WTC11 (cell line): ENCODE results near the gene ZNF622. TPM values are rescaled to one million over a fixed set of nuclear protein-coding genes. Genes with fewer than 3 reads are reported as not detected.

Experiments
- ATAC-seq: fragments of 200-7000 bp; cut with Tn5 transposase; 2 replicates; pipeline ENCODE4 v1.10.0; 2021; ENCODE audit warnings: mild to moderate bottlenecking, moderate library complexity
- CTCF ChIA-PET: fragments of 300-600 bp; sonication (Branson Sonifier 250); formaldehyde crosslinking; loops from one replicate; lab custom pipeline; 2021; ENCODE audit warnings: antibody characterized with exemption; lab: Charles Lee
- POLR2A ChIA-PET: fragments of 350-600 bp; sonication (Branson Sonifier 250); formaldehyde crosslinking; loops from one replicate; lab custom pipeline; 2021; ENCODE audit warnings: antibody characterized with exemption; lab: Charles Lee
- DNase-seq: peaks from one replicate; pipeline ENCODE4 v3.0.0; 2021; ENCODE audit warnings: low spot score
- H3K27ac Mint-ChIP-seq: 2 replicates; pipeline ENCODE4 v1.8.0; 2021; ENCODE audit warnings: mixed read lengths
- H3K27me3 Mint-ChIP-seq: 2 replicates; pipeline ENCODE4 v1.8.0; 2021; ENCODE audit warnings: low read depth, mild to moderate bottlenecking, moderate library complexity, mixed read lengths
- H3K36me3 Mint-ChIP-seq: 2 replicates; pipeline ENCODE4 v1.8.0; 2021; ENCODE audit warnings: mixed read lengths
- H3K4me1 Mint-ChIP-seq: 2 replicates; pipeline ENCODE4 v1.8.0; 2022; ENCODE audit warnings: mixed read lengths
- H3K4me3 Mint-ChIP-seq: 2 replicates; pipeline ENCODE4 v1.8.0; 2021; ENCODE audit warnings: mild to moderate bottlenecking, moderate library complexity, mixed read lengths
- H3K9me3 Mint-ChIP-seq: 2 replicates; pipeline ENCODE4 v1.8.0; 2021; ENCODE audit warnings: mixed read lengths
- MXD4 ChIP-seq: fragments of 250-450 bp; sonication (Bioruptor Pico); IDR thresholded peaks from 2 replicates; pipeline ENCODE4 v1.8.0; 2021; ENCODE audit warnings: mild to moderate bottlenecking, moderate library complexity, borderline replicate concordance
- NFE2L1 ChIP-seq: sonication (generic); formaldehyde crosslinking; IDR thresholded peaks from 2 replicates; pipeline ENCODE4 v1.8.1; 2023; ENCODE audit warnings: missing genetic modification reagents
- total RNA-seq: library from RNA; stranded (reverse); gene quantifications from 3 replicates; pipeline ENCODE4 v1.2.3, GENCODE V29; 2021
- TF ChIP-seq, protein P1 (sequence below): fragments of 250-450 bp; sonication (Bioruptor Pico); IDR thresholded peaks from 2 replicates; pipeline ENCODE4 v2.1.2; 2022; ENCODE audit warnings: mild to moderate bottlenecking, moderate library complexity
- TF ChIP-seq, protein P2 (sequence below): fragments of 250-450 bp; sonication (Bioruptor Pico); conservative IDR thresholded peaks from 2 replicates; pipeline ENCODE4 v1.9.0; 2021; ENCODE audit warnings: mild to moderate bottlenecking
- TF ChIP-seq, protein P3 (sequence below): sonication (generic); formaldehyde crosslinking; IDR thresholded peaks from 2 replicates; pipeline ENCODE4 v1.8.1; 2023; ENCODE audit warnings: mild to moderate bottlenecking, missing genetic modification reagents, borderline replicate concordance
- TF ChIP-seq, protein P4 (sequence below): sonication (generic); formaldehyde crosslinking; IDR thresholded peaks from 2 replicates; pipeline ENCODE4 v1.8.1; 2022; ENCODE audit warnings: low read depth, missing genetic modification reagents, borderline replicate concordance
- TF ChIP-seq, protein P5 (sequence below): sonication (generic); formaldehyde crosslinking; IDR thresholded peaks from 2 replicates; pipeline ENCODE4 v1.8.0; 2023; ENCODE audit warnings: missing genetic modification reagents, mild to moderate bottlenecking, borderline replicate concordance
- TF ChIP-seq, protein P6 (sequence below): fragments of 200-600 bp; IDR thresholded peaks from 2 replicates; pipeline ENCODE4 v1.8.0; 2022; ENCODE audit warnings: antibody characterized with exemption

The ZNF622 gene
- total RNA-seq, 1 experiment from 2014 or later = 37.9 TPM

DNA sequence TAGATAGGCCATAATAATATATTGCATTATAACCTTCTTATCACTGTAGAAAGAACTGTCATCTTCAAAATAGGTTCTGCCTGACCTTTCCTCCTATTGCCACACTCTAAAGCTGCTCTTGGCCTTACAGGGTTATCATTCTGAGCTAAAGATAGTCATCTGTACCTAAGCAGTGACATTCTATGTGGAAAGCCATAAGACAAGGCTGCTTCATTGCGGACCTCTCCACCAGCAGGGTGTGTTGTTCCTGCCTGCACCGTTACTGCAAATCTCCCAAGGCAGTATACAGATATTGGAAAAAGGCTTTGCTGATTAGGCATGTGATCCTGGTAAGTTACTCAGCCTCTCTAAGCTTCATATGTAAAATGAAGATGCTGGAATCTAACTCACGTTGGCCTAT is 8.1 kb downstream of the ZNF622 start:
- ATAC-seq (no peak), DNase-seq (no peak)
- POLR2A ChIA-PET = no interaction called here
- Mint-ChIP-seq H3K27me3 (no peaks in the 10 kb centered on the region), H3K36me3 (peaks cover 53% of the 10 kb centered on the region), H3K27ac (no peak overlapping the region), H3K4me1 (peaks cover 8% of the 10 kb centered on the region), H3K4me3 (no peak overlapping the region), H3K9me3 (no peaks in the 10 kb centered on the region)
- CTCF ChIA-PET = interaction anchor here (7.9 kb wide), 1 partner anchor 297 kb away, joined by 82 read pairs; no protein-coding TSS in a partner anchor
- TF ChIP-seq NFE2L1 (CRISPR knock-in tag) = no peak
- TF ChIP-seq, protein P1, sequence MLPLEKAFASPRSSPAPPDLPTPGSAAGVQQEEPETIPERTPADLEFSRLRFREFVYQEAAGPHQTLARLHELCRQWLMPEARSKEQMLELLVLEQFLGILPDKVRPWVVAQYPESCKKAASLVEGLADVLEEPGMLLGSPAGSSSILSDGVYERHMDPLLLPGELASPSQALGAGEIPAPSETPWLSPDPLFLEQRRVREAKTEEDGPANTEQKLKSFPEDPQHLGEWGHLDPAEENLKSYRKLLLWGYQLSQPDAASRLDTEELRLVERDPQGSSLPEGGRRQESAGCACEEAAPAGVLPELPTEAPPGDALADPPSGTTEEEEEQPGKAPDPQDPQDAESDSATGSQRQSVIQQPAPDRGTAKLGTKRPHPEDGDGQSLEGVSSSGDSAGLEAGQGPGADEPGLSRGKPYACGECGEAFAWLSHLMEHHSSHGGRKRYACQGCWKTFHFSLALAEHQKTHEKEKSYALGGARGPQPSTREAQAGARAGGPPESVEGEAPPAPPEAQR (CRISPR knock-in tag) = no peak
- TF ChIP-seq, protein P2, sequence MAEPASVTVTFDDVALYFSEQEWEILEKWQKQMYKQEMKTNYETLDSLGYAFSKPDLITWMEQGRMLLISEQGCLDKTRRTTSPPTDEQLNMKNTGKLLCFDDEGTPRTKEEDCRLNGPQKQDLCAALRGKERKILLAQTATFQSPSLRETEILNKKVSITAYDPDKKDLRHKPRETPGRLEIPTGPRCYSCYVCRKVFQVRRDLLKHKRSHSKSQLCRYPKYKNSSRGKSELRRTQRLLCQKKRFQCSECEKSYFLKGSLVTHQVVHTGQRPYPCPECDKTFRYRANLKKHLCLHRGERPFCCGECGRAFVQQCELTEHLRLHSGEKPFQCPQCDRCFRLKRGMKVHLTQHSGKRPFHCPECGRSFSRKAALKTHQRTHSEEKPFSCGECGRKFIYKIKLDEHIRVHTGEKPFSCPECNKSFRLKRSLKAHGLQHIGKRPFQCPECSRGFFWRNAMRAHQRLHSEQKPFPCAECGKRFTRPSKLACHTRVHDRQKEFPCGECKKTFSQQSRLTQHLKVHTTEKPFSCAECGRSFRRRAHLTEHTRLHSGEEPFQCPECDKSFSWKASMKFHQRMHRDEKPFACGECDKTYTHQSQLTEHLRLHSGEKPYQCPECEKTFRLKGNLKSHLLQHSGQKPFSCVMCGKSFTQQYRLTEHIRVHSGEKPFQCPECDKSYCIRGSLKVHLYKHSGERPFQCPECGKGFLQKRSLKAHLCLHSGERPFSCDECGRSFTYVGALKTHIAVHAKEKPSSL (CRISPR knock-in tag) = no peak
- TF ChIP-seq, protein P3, sequence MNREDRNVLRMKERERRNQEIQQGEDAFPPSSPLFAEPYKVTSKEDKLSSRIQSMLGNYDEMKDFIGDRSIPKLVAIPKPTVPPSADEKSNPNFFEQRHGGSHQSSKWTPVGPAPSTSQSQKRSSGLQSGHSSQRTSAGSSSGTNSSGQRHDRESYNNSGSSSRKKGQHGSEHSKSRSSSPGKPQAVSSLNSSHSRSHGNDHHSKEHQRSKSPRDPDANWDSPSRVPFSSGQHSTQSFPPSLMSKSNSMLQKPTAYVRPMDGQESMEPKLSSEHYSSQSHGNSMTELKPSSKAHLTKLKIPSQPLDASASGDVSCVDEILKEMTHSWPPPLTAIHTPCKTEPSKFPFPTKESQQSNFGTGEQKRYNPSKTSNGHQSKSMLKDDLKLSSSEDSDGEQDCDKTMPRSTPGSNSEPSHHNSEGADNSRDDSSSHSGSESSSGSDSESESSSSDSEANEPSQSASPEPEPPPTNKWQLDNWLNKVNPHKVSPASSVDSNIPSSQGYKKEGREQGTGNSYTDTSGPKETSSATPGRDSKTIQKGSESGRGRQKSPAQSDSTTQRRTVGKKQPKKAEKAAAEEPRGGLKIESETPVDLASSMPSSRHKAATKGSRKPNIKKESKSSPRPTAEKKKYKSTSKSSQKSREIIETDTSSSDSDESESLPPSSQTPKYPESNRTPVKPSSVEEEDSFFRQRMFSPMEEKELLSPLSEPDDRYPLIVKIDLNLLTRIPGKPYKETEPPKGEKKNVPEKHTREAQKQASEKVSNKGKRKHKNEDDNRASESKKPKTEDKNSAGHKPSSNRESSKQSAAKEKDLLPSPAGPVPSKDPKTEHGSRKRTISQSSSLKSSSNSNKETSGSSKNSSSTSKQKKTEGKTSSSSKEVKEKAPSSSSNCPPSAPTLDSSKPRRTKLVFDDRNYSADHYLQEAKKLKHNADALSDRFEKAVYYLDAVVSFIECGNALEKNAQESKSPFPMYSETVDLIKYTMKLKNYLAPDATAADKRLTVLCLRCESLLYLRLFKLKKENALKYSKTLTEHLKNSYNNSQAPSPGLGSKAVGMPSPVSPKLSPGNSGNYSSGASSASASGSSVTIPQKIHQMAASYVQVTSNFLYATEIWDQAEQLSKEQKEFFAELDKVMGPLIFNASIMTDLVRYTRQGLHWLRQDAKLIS (CRISPR knock-in tag) = no peak
- TF ChIP-seq MXD4 (CRISPR knock-in tag) = no peak

DNA sequence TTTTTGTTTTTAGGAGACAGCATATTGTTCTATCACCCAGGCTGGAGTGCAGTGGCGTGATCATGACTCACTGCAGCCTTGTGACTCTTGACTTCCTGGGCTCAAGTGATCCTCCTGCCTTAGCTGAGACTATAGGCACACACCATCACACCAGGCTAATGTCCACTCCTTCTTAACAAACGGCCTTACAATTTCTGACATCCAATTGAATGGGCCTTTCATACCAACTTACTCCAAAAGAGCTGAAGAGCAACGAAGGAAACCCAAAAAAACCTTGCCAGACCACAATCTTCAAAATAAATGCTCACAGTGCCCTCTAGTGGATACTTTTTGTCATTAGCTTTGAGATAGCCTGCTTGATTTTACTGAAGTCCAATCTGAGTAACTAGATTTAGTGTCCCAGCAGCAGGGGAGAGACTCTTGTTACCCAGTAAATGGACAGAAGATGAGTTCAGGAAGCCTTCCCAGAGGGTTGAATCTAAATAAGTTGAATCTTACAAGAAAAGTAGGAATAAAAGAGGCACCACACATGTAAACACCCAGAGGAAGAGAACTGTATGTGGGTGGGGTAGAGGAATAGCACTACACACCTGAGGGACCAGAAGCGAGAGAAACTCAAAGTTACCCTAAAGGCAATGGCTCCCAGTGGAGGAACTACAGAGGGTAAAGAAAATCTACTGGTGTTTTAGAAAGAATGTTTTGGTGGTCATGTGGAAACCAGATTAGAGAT is 9.3 kb downstream of the ZNF622 start:
- ATAC-seq = peak; percentile 74
- ChIA-PET CTCF (interaction anchor here (0.6 to 7.9 kb wide), 17 partner anchors 9 to 301 kb away, joined by 3 to 82 read pairs (median 4); partner anchors contain the start of gene MARCHF11), POLR2A (no interaction called here)
- no peak for DNase-seq
- Mint-ChIP-seq H3K4me3 (no peak overlapping the region), H3K27ac (no peak overlapping the region), H3K4me1 (peaks cover 8% of the 10 kb centered on the region), H3K36me3 (peaks cover 52% of the 10 kb centered on the region), H3K9me3 (no peaks in the 10 kb centered on the region), H3K27me3 (no peaks in the 10 kb centered on the region)
- TF ChIP-seq, protein P4, sequence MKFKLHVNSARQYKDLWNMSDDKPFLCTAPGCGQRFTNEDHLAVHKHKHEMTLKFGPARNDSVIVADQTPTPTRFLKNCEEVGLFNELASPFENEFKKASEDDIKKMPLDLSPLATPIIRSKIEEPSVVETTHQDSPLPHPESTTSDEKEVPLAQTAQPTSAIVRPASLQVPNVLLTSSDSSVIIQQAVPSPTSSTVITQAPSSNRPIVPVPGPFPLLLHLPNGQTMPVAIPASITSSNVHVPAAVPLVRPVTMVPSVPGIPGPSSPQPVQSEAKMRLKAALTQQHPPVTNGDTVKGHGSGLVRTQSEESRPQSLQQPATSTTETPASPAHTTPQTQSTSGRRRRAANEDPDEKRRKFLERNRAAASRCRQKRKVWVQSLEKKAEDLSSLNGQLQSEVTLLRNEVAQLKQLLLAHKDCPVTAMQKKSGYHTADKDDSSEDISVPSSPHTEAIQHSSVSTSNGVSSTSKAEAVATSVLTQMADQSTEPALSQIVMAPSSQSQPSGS (CRISPR knock-in tag) = no peak
- TF ChIP-seq, protein P5, sequence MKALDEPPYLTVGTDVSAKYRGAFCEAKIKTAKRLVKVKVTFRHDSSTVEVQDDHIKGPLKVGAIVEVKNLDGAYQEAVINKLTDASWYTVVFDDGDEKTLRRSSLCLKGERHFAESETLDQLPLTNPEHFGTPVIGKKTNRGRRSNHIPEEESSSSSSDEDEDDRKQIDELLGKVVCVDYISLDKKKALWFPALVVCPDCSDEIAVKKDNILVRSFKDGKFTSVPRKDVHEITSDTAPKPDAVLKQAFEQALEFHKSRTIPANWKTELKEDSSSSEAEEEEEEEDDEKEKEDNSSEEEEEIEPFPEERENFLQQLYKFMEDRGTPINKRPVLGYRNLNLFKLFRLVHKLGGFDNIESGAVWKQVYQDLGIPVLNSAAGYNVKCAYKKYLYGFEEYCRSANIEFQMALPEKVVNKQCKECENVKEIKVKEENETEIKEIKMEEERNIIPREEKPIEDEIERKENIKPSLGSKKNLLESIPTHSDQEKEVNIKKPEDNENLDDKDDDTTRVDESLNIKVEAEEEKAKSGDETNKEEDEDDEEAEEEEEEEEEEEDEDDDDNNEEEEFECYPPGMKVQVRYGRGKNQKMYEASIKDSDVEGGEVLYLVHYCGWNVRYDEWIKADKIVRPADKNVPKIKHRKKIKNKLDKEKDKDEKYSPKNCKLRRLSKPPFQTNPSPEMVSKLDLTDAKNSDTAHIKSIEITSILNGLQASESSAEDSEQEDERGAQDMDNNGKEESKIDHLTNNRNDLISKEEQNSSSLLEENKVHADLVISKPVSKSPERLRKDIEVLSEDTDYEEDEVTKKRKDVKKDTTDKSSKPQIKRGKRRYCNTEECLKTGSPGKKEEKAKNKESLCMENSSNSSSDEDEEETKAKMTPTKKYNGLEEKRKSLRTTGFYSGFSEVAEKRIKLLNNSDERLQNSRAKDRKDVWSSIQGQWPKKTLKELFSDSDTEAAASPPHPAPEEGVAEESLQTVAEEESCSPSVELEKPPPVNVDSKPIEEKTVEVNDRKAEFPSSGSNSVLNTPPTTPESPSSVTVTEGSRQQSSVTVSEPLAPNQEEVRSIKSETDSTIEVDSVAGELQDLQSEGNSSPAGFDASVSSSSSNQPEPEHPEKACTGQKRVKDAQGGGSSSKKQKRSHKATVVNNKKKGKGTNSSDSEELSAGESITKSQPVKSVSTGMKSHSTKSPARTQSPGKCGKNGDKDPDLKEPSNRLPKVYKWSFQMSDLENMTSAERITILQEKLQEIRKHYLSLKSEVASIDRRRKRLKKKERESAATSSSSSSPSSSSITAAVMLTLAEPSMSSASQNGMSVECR (CRISPR knock-in tag) = no peak
- TF ChIP-seq, protein P6, sequence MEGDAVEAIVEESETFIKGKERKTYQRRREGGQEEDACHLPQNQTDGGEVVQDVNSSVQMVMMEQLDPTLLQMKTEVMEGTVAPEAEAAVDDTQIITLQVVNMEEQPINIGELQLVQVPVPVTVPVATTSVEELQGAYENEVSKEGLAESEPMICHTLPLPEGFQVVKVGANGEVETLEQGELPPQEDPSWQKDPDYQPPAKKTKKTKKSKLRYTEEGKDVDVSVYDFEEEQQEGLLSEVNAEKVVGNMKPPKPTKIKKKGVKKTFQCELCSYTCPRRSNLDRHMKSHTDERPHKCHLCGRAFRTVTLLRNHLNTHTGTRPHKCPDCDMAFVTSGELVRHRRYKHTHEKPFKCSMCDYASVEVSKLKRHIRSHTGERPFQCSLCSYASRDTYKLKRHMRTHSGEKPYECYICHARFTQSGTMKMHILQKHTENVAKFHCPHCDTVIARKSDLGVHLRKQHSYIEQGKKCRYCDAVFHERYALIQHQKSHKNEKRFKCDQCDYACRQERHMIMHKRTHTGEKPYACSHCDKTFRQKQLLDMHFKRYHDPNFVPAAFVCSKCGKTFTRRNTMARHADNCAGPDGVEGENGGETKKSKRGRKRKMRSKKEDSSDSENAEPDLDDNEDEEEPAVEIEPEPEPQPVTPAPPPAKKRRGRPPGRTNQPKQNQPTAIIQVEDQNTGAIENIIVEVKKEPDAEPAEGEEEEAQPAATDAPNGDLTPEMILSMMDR = peak; percentile 55; the same call in 1 of the 2 replicates
